GM12891 (cell line): Measurements from ENCODE around the gene HBZ.

Experiments
- POLR2A ChIP-seq: IDR thresholded peaks from 2 replicates; pipeline ENCODE4 v1.6.1; 2011; ENCODE audit warnings: low read depth, low read length, control low read depth
- POLR2AphosphoS5 ChIP-seq: IDR thresholded peaks from 2 replicates; pipeline ENCODE4 v1.6.1; 2011; ENCODE audit warnings: low read depth, low read length, control low read depth
- SPI1 ChIP-seq: IDR thresholded peaks from 2 replicates; pipeline ENCODE4 v1.6.1; 2011; ENCODE audit warnings: low read depth, low read length, control low read depth
- TAF1 ChIP-seq: IDR thresholded peaks from 2 replicates; pipeline ENCODE4 v1.6.1; 2011; ENCODE audit warnings: low read depth, low read length, control low read depth

DNA sequence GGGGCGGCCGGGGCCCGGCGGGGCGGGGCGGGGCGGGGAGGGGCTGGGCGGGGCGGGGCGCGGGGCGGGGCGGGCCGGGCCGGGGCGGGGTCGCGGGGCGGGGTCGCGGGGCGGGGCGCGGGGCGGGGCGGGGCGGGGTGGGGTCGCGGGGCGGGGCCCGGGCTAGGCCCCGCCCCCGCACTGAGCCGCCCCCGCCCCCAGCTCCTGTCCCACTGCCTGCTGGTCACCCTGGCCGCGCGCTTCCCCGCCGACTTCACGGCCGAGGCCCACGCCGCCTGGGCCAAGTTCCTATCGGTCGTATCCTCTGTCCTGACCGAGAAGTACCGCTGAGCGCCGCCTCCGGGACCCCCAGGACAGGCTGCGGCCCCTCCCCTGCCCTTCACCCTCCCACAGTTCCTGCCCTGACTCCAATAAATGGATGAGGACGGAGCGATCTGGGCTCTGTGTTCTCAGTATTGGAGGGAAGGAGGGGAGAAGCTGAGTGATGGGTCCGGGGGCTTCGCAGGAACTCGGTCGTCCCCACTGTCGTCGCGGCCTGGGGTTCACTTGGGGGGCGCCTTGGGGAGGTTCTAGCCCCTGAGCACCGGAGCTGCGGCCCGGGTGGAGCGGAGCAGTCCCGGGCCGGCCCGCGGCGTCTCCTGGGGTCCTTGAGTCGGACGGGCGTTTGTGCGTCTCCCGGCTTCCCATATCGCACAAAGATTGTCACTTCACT lies 12.5 kb downstream of the HBZ start:
- TF ChIP-seq POLR2AphosphoS5 (no peak), POLR2A (no peak), TAF1 (no peak), SPI1 (no peak)
